ENCODE data around the gene PYGL.
"Not testable (repeated sequence)": the region's sequence is repeated elsewhere in the genome, so short reads cannot be mapped to it uniquely, and the experiment has no call there.

The PYGL gene

GRCh38 chr14:50922803-50923202 is 21.5 kb downstream of the PYGL start:
- TF ChIP-seq, protein P1, sequence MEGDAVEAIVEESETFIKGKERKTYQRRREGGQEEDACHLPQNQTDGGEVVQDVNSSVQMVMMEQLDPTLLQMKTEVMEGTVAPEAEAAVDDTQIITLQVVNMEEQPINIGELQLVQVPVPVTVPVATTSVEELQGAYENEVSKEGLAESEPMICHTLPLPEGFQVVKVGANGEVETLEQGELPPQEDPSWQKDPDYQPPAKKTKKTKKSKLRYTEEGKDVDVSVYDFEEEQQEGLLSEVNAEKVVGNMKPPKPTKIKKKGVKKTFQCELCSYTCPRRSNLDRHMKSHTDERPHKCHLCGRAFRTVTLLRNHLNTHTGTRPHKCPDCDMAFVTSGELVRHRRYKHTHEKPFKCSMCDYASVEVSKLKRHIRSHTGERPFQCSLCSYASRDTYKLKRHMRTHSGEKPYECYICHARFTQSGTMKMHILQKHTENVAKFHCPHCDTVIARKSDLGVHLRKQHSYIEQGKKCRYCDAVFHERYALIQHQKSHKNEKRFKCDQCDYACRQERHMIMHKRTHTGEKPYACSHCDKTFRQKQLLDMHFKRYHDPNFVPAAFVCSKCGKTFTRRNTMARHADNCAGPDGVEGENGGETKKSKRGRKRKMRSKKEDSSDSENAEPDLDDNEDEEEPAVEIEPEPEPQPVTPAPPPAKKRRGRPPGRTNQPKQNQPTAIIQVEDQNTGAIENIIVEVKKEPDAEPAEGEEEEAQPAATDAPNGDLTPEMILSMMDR (IDR thresholded peaks at IDR 0.05; ENCODE audit: low read depth, low read length): no peak
- no peaks in the 10 kb centered on the region for H3K36me3 ChIP-seq
- no peak for DNase-seq
- H3K9me3 ChIP-seq: no peaks in the 10 kb centered on the region
- H3K4me1 ChIP-seq: no peaks in the 10 kb centered on the region; the same call in 1 of the 2 replicates
- H3K4me3 ChIP-seq (ENCODE audit: low read depth, low read length): no peak overlapping the region
- no peaks in the 10 kb centered on the region for H3K27me3 ChIP-seq

- Histone ChIP-seq H3K4me1 (no peaks in the 10 kb centered on the region; the same call in 1 of the 2 replicates), H3K4me3 (ENCODE audit: low read depth, low read length) (no peak overlapping the region), H3K27me3 (no peaks in the 10 kb centered on the region), H3K36me3 (no peaks in the 10 kb centered on the region), H3K9me3 (no peaks in the 10 kb centered on the region)
- no peak for DNase-seq
- TF ChIP-seq, protein P1 (IDR thresholded peaks at IDR 0.05; ENCODE audit: low read depth, low read length): no peak
Observed at GRCh38 chr14:50920482-50921230, 23.6 kb downstream of the PYGL start.

- H3K4me3 ChIP-seq (ENCODE audit: low read depth, low read length); H3K27me3 ChIP-seq; H3K4me1 ChIP-seq; H3K9me3 ChIP-seq; DNase-seq; H3K36me3 ChIP-seq: not testable (repeated sequence)
Observed at GRCh38 chr14:50919524-50919923, 24.8 kb downstream of the PYGL start.

DNA sequence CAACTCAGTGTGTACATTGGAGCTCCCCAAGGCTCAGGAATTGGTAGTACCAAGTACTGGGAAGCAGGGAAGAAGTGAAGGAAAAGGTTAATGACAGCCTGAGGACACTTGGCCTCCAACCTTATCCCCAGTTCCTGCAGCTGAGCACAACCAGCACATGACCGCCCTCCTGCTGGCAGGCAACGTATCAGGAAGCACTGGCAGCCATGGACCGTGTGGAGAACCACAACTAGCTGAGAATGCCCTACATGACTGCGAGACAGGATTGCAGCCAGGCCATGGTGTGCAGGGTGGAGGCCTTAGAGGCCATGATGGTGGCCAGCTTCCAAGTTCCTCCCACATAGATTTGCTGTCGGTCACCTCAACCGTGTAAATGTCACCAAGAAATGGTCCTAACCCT is 26.8 kb downstream of the PYGL start:
- Histone ChIP-seq H3K9me3 (no peaks in the 10 kb centered on the region), H3K36me3 (no peaks in the 10 kb centered on the region), H3K4me1 (no peaks in the 10 kb centered on the region), H3K27me3 (no peaks in the 10 kb centered on the region), H3K4me3 (ENCODE audit: low read depth, low read length) (no peak overlapping the region)
- TF ChIP-seq, protein P1 (IDR thresholded peaks at IDR 0.05; ENCODE audit: low read depth, low read length): no peak
- DNase-seq: no peak

DNA sequence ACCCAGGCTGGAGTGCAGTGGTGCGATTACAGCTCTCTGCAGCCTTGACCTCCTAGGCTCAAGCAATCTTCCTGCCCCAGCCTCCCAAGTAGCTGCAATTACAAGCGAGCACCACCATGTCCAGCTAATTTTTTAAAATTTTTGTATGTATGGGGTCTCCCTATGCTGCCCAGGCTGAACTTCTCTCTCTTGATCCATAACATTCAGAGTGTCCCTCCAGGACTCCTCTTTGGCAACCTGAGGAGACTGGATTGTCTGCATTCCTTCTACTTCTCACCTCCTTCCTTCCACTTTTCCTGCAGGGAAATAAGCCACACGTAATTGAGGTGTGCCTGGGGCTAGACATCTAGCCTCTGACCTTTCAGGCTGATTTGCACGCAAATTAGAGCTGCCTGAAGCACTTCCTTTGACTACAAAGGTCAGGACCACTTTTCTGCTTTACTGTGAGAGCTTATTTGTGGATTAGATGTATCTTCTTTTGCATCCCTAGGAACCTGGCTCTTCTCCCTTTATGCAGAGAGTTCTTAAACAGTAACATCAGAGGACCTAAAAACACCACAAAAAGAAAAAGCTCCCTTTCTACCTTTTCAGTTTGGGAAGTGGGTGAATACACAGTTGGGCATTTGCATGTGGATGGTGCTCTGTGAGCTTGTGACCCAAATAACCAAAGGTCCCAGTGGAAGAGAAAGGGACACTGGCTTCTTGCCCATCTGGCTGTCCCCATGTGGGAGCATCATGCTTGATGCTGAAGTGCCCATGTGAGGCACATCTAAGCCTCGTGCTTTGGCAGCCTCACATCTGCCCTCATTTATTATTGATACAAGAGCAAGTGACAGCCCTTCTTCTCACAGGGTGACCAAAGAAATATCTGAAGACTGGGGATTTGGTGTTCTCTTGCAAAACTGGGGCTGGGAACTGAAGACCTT is 33.5 kb downstream of the PYGL start:
- Histone ChIP-seq H3K36me3 (no peaks in the 10 kb centered on the region), H3K27me3 (peaks cover 4% of the 10 kb centered on the region), H3K4me3 (ENCODE audit: low read depth, low read length) (no peak overlapping the region), H3K9me3 (no peaks in the 10 kb centered on the region), H3K4me1 (peaks cover 11% of the 10 kb centered on the region)
- TF ChIP-seq, protein P1 (IDR thresholded peaks at IDR 0.05; ENCODE audit: low read depth, low read length): no peak
- DNase-seq: no peak

DNA sequence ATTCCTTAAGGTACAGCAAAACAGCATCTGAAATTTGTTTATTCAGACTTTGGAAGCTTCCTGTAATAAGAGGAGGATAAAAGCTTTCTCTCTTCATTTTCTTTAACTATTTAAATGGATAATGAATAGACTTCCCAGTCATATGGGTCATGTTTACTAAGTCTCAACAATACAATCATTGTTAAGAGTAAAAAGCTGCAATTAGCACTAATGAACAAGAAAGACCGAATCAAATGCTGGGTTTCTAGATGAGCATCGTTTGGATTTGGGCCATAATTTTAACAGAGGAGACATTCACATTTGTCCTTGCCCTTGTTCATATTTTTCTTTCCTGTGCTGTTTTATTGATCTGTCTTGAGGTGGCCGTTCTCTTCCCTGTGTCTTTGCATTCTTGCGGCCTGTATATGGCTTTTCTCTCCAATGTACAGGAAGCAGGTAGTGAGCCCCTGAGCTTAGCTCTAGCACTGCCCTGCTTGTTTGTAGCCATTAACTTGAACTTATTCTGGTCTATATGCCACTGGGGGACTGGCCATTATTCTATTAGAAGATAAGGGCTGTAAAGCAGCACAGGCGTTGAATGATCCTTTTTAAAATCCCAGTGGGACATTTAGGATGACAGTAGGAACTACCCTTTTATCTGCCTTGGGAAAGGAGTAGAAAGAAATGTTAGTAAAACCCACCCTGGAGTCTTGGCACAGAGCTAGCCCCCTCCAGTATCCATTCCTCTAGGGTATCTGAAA is 37.8 kb downstream of the PYGL start:
- Histone ChIP-seq H3K9me3 (no peaks in the 10 kb centered on the region), H3K36me3 (no peaks in the 10 kb centered on the region), H3K4me3 (ENCODE audit: low read depth, low read length) (no peak overlapping the region), H3K4me1 (peaks cover 11% of the 10 kb centered on the region), H3K27me3 (peaks cover 4% of the 10 kb centered on the region)
- DNase-seq: peak; percentile 41
- TF ChIP-seq, protein P1 (IDR thresholded peaks at IDR 0.05; ENCODE audit: low read depth, low read length): no peak
